ENCODE results near the gene PLCB4. TPM values are rescaled to one million over a fixed set of nuclear protein-coding genes. Genes with fewer than 3 reads are reported as not detected.

Gene PLCB4
- total RNA-seq, 4 donors from 2014 or later = 20.6 to 45.9 (median 34.2) TPM

DNA sequence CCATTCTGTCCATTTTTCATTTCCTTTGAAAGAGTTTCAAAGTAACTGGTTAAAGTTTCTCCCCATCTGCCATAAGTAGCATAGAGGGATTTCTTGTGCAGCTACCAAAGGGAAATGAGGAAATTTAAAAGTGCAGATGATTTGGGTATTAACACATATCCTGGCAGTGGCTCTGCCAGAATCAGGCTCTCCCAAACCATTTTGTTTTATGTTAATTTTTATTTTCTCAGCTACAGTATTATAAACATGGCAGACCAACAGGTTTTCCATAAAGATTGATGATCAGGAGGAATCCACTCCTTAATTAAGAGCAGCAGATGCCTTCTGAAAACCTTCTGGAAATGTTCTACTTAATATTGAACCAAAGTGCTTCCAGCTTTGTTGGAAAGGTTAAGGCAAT, 13.9 kb downstream of the PLCB4 start:
- TF ChIP-seq POLR2AphosphoS5 (IDR thresholded peaks at IDR 0.05) (no peak), POLR2A (IDR thresholded peaks at IDR 0.05) (no peak), EP300 (IDR thresholded peaks at IDR 0.05; ENCODE audit: low read depth) (no peak)
- TF ChIP-seq, protein P1, sequence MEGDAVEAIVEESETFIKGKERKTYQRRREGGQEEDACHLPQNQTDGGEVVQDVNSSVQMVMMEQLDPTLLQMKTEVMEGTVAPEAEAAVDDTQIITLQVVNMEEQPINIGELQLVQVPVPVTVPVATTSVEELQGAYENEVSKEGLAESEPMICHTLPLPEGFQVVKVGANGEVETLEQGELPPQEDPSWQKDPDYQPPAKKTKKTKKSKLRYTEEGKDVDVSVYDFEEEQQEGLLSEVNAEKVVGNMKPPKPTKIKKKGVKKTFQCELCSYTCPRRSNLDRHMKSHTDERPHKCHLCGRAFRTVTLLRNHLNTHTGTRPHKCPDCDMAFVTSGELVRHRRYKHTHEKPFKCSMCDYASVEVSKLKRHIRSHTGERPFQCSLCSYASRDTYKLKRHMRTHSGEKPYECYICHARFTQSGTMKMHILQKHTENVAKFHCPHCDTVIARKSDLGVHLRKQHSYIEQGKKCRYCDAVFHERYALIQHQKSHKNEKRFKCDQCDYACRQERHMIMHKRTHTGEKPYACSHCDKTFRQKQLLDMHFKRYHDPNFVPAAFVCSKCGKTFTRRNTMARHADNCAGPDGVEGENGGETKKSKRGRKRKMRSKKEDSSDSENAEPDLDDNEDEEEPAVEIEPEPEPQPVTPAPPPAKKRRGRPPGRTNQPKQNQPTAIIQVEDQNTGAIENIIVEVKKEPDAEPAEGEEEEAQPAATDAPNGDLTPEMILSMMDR (IDR thresholded peaks at IDR 0.05) = no peak
- Histone ChIP-seq H3K27me3 (no peaks in the 10 kb centered on the region), H3K9me3 (no peaks in the 10 kb centered on the region), H3K4me1 (peaks cover 0 to 2% (median 0%) of the 10 kb centered on the region in 4 donors), H3K27ac (no peak overlapping the region), H3K36me3 (no peaks in the 10 kb centered on the region), H3K4me3 (no peak overlapping the region)
- DNase-seq = no peak
- intact Hi-C loops (cut with DNase I; ENCODE audit: low total_unique reads) = no loop called here
- in situ Hi-C loops (cut with MboI; ENCODE audit: low pct_ligation_motif_present in 1 of 4, low pct_unique_long_range_greater_than_20kb in 1 of 4, low sequenced_read_pairs in 3 of 4) = no loop called here

DNA sequence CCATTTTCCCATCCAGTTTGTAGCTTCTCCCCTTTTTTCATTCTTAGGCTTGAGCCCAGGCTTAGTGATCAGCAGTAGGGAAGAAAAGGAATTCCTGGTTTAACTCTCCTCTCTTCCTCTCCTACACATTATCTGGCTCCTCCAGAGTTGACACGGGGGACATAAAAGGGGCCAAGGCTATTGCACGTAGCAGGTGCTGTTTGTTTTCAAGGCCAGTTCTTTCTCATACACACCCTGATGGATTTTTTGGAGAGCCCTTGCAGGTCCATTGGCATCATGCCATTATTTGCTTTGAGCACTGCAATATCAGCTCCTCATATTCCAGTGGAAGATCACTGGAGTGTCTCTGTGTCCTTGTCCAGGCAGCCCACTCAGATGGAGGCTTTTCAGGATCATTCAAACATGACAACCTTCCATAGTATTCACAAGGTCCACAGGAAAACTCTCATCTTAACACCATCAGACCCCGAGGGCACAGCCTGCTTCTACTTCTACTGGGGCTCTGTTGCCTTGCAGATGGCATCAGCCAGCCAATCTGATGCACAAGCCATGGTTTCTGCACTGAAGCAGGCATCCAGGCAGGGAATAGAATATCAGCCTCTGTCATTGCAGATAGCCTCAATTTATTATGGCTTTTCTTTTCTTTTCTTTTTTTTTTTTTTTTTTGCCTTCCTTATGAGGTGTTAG, 18.8 kb downstream of the PLCB4 start:
- Histone ChIP-seq H3K4me1 (peaks cover 0 to 10% (median 0%) of the 10 kb centered on the region in 4 donors), H3K27me3 (no peaks in the 10 kb centered on the region), H3K36me3 (no peaks in the 10 kb centered on the region), H3K4me3 (no peak overlapping the region), H3K9me3 (no peaks in the 10 kb centered on the region), H3K27ac (no peak overlapping the region)
- in situ Hi-C loops (cut with MboI; ENCODE audit: low pct_ligation_motif_present in 1 of 4, low pct_unique_long_range_greater_than_20kb in 1 of 4, low sequenced_read_pairs in 3 of 4) = no loop called here
- intact Hi-C loops (cut with DNase I; ENCODE audit: low total_unique reads) = no loop called here
- WGBS, 2 donors (ENCODE audit: low coverage in 1 of 2) = 78% methylated on average over 3 of the region's 3 CpGs; no CpG with 5 or more reads in 1 of the 2 donors
- TF ChIP-seq, protein P1 (IDR thresholded peaks at IDR 0.05) = no peak
- TF ChIP-seq POLR2AphosphoS5 (IDR thresholded peaks at IDR 0.05) (no peak), POLR2A (IDR thresholded peaks at IDR 0.05) (no peak), EP300 (IDR thresholded peaks at IDR 0.05; ENCODE audit: low read depth) (no peak)
- DNase-seq = no peak

DNA sequence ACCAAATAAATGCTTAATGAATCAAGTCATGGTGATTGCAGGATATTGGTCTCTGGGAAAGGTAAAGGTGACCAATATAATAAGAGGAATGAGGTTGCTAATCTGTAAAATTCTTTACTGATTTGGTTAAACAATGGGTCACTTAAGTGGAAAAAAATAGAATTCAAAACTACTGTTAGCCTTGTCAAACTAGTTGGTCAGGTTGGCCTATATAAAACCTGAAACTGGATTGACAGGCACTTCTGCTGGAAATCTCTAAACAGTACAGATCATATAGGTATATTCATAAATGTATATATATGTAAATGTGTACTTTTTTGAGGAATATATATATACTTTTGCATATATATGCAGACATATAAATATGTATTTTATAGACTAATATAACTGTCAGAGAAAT, 19.7 kb downstream of the PLCB4 start:
- H3K27ac ChIP-seq = no peak overlapping the region
- no peaks in the 10 kb centered on the region for H3K9me3 ChIP-seq
- no peak for TF ChIP-seq EP300 (IDR thresholded peaks at IDR 0.05; ENCODE audit: low read depth)
- no peak for TF ChIP-seq POLR2A (IDR thresholded peaks at IDR 0.05)
- TF ChIP-seq POLR2AphosphoS5 (IDR thresholded peaks at IDR 0.05) = no peak
- TF ChIP-seq, protein P1 (IDR thresholded peaks at IDR 0.05) = no peak
- H3K36me3 ChIP-seq = no peaks in the 10 kb centered on the region
- in situ Hi-C loops (cut with MboI; ENCODE audit: low pct_ligation_motif_present in 1 of 4, low pct_unique_long_range_greater_than_20kb in 1 of 4, low sequenced_read_pairs in 3 of 4) (no loop called here), intact Hi-C loops (cut with DNase I; ENCODE audit: low total_unique reads) (no loop called here)
- no peaks in the 10 kb centered on the region for H3K27me3 ChIP-seq
- no peak overlapping the region for H3K4me3 ChIP-seq
- no peak for DNase-seq
- H3K4me1 ChIP-seq = peaks cover 0 to 14% (median 0%) of the 10 kb centered on the region in 4 donors

DNA sequence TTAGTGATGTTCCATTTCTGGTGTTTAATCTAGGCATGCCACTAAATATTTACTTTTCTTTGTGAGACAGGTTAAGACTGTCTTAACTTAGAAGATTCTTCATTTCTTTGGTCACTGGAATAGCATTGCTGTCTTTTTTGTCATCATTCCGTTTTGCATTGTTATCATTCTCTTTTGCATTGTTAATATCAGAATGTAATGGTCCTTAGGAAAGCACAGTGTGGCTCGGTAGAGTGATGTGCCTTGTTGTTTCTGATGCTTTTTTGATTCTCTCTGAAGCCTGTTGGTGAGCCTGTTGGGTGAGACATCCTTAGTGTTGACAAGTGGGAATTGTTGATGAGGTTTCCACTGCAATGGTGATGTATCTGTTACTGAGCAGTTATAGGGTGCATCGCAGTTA, 23.2 kb downstream of the PLCB4 start:
- Histone ChIP-seq H3K9me3 (no peaks in the 10 kb centered on the region), H3K4me1 (peaks cover 0 to 14% (median 0%) of the 10 kb centered on the region in 4 donors), H3K4me3 (no peak overlapping the region), H3K36me3 (no peaks in the 10 kb centered on the region), H3K27me3 (no peaks in the 10 kb centered on the region), H3K27ac (no peak overlapping the region)
- TF ChIP-seq, protein P1 (IDR thresholded peaks at IDR 0.05) = no peak
- TF ChIP-seq EP300 (IDR thresholded peaks at IDR 0.05; ENCODE audit: low read depth) (no peak), POLR2A (IDR thresholded peaks at IDR 0.05) (no peak), POLR2AphosphoS5 (IDR thresholded peaks at IDR 0.05) (no peak)
- DNase-seq = no peak
- in situ Hi-C loops (cut with MboI; ENCODE audit: low pct_ligation_motif_present in 1 of 4, low pct_unique_long_range_greater_than_20kb in 1 of 4, low sequenced_read_pairs in 3 of 4) (no loop called here), intact Hi-C loops (cut with DNase I; ENCODE audit: low total_unique reads) (no loop called here)
- WGBS, 2 donors (ENCODE audit: low coverage in 1 of 2) = 60 to 77% methylated on average over 3 of the region's 3 CpGs

Measured in transverse colon (tissue), 4 donors.